ENCODE measurements around the gene CENPU.

DNA sequence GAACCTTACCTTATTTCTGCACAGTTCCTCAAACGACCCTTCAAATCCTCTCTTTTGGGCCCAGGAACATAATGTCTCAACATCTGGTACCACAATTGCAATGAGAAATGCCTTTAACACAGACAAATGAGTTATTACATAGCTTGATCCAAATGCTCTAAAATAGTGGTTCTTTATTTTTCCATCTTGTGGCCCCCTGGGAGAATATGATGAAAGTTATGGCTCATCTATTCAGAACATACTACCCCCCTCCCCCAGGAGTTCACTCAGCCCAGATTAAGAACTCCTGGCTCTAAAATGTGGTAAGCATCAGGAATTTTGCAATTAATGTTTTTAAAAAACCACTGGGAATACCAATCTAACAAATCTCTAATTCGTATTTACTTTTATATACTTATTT lies 23.9 kb upstream of the CENPU start:
- TF ChIP-seq, protein P1, sequence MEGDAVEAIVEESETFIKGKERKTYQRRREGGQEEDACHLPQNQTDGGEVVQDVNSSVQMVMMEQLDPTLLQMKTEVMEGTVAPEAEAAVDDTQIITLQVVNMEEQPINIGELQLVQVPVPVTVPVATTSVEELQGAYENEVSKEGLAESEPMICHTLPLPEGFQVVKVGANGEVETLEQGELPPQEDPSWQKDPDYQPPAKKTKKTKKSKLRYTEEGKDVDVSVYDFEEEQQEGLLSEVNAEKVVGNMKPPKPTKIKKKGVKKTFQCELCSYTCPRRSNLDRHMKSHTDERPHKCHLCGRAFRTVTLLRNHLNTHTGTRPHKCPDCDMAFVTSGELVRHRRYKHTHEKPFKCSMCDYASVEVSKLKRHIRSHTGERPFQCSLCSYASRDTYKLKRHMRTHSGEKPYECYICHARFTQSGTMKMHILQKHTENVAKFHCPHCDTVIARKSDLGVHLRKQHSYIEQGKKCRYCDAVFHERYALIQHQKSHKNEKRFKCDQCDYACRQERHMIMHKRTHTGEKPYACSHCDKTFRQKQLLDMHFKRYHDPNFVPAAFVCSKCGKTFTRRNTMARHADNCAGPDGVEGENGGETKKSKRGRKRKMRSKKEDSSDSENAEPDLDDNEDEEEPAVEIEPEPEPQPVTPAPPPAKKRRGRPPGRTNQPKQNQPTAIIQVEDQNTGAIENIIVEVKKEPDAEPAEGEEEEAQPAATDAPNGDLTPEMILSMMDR (IDR thresholded peaks at IDR 0.05): no peak
- no peak for TF ChIP-seq POLR2A (IDR thresholded peaks at IDR 0.05)

Measured in suprapubic skin (tissue), 3 donors.